PC-3 (cell line): ENCODE results near the gene ITIH5. TPM values are rescaled to one million over a fixed set of nuclear protein-coding genes. Genes with fewer than 3 reads are reported as not detected.

Experiments used
- ATAC-seq: fragments of 200-7000 bp; cut with Tn5 transposase; 2 replicates; pipeline ENCODE4 v1.9.1; 2020; ENCODE audit warnings: mild to moderate bottlenecking, moderate library complexity
- BruUV-seq: library from RNA; stranded (reverse); fragments of 400-500 nt; replicated peaks from 2 replicates; lab custom pipeline; 2021; lab: Mats Ljungman, UMichigan
- CTCF ChIA-PET: fragments of 300-600 bp; sonication (Branson Sonifier 250); formaldehyde crosslinking; loops from one replicate; lab custom pipeline; 2022; ENCODE audit warnings: antibody characterized with exemption; lab: Charles Lee
- POLR2A ChIA-PET: fragments of 300-600 bp; sonication (Branson Sonifier 250); formaldehyde crosslinking; loops from one replicate; lab custom pipeline; 2022; ENCODE audit warnings: antibody characterized with exemption; ENCODE audit not compliant: unreplicated experiment; lab: Charles Lee
- DNase-seq: peaks from one replicate; pipeline ENCODE4 v3.0.0-alpha.2; 2015
- H2AFZ ChIP-seq: fragments of 300-600 bp; sonication (generic); 2 replicates; pipeline ENCODE4 v1.6.0; 2016; ENCODE audit warnings: antibody characterized with exemption, low read length
- H3F3A ChIP-seq: fragments of 300-600 bp; sonication (generic); one replicate; pipeline ENCODE4 v1.6.0; 2017; ENCODE audit warnings: antibody characterized with exemption, low read length, control low read depth, mild to moderate bottlenecking; ENCODE audit not compliant: unreplicated experiment
- H3K27ac ChIP-seq: fragments of 300-600 bp; sonication (generic); 2 replicates; pipeline ENCODE4 v1.5.1; 2016; ENCODE audit warnings: mild to moderate bottlenecking, low read length
- H3K27me3 ChIP-seq: fragments of 300-600 bp; sonication (generic); 2 replicates; pipeline ENCODE4 v1.6.1; 2016; ENCODE audit warnings: low read length, mixed read lengths
- H3K36me3 ChIP-seq: fragments of 300-600 bp; sonication (generic); 2 replicates; pipeline ENCODE4 v1.6.1; 2016; ENCODE audit warnings: low read depth, mixed run types, low read length, mixed read lengths
- H3K4me1 ChIP-seq: fragments of 300-600 bp; sonication (generic); 2 replicates; pipeline ENCODE4 v1.5.1; 2016; ENCODE audit warnings: low read length; ENCODE audit not compliant: insufficient read depth
- H3K4me2 ChIP-seq: fragments of 300-600 bp; sonication (generic); 2 replicates; pipeline ENCODE4 v1.6.0; 2016; ENCODE audit warnings: low read length
- H3K4me3 ChIP-seq: fragments of 300-600 bp; sonication (generic); 2 replicates; pipeline ENCODE4 v1.5.1; 2016; ENCODE audit warnings: mild to moderate bottlenecking, low read length, mixed read lengths
- H3K79me2 ChIP-seq: fragments of 300-600 bp; sonication (generic); 2 replicates; pipeline ENCODE4 v1.6.1; 2017; ENCODE audit warnings: low read length, mixed read lengths
- H3K9ac ChIP-seq: fragments of 300-600 bp; sonication (generic); 2 replicates; pipeline ENCODE4 v1.6.0; 2016; ENCODE audit warnings: mild to moderate bottlenecking, low read length
- H3K9me2 ChIP-seq: fragments of 300-600 bp; sonication (generic); replicated peaks from 2 replicates; pipeline ENCODE4 v1.6.1; 2016; ENCODE audit warnings: mixed run types, low read length, mixed read lengths
- H3K9me3 ChIP-seq: fragments of 300-600 bp; sonication (generic); 2 replicates; pipeline ENCODE4 v1.6.1; 2016; ENCODE audit warnings: low read length, mixed read lengths
- H4K20me1 ChIP-seq: fragments of 300-600 bp; sonication (generic); 2 replicates; pipeline ENCODE4 v1.6.1; 2016; ENCODE audit warnings: low read length, mixed read lengths
- EZH2 ChIP-seq: fragments of 300-600 bp; sonication (generic); IDR thresholded peaks from one replicate; pipeline ENCODE4 v1.6.1; 2017; ENCODE audit warnings: antibody characterized with exemption, mild to moderate bottlenecking, low read length; ENCODE audit not compliant: unreplicated experiment
- EZH2phosphoT487 ChIP-seq: fragments of 300-600 bp; sonication (generic); IDR thresholded peaks from 2 replicates; pipeline ENCODE4 v1.6.1; 2018; ENCODE audit warnings: mild to moderate bottlenecking, antibody characterized with exemption, low read length, borderline replicate concordance
- intact Hi-C: fragments of 100-400 bp; cut with micrococcal nuclease; formaldehyde crosslinking; loops from 2 replicates; pipeline ENCODE4 v1.9.0; 2023
- total RNA-seq: library from RNA; depleted of rRNA; stranded (reverse); fragments of >200 nt; gene quantifications from 2 replicates; pipeline ENCODE4 v1.2.3, GENCODE V29; 2014
- TF ChIP-seq, protein P1 (sequence below): fragments of 300-600 bp; sonication (generic); conservative IDR thresholded peaks from 2 replicates; pipeline ENCODE4 v1.5.1; 2017; ENCODE audit warnings: antibody characterized with exemption, low read depth, mild to moderate bottlenecking, low read length

ITIH5 gene
- total RNA-seq, 1 experiment from 2014 or later = not detected

DNA sequence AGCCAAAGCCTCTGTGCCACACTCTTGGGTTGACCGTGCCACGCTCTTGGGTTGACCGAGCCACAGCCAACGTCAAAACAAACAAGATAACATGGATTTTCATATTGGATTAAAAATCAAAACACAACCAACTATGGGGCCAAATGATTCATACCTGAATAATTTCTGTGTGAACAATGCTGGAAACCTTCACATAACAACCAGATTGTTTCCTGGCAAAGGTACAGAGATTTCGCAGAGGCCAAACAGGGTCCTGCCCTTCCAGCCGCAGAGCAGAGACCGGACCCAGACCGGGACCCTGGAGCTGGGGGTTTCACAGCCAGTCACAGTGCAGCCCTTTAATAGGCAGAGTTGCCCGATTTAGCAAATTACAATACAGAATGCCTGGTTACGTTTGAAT, 40.5 kb downstream of the ITIH5 start:
- Histone ChIP-seq H3K27ac (no peak overlapping the region), H3K4me3 (no peak overlapping the region), H3K79me2 (no peaks in the 10 kb centered on the region), H3K4me1 (no peaks in the 10 kb centered on the region), H3F3A (no peaks in the 10 kb centered on the region), H3K36me3 (no peaks in the 10 kb centered on the region), H3K4me2 (no peak overlapping the region), H3K9ac (no peak overlapping the region), H3K9me3 (no peaks in the 10 kb centered on the region), H2AFZ (no peak overlapping the region), H3K9me2 (no peaks in the 10 kb centered on the region), H3K27me3 (peaks cover 7% of the 10 kb centered on the region; the same call in 1 of the 2 replicates), H4K20me1 (no peaks in the 10 kb centered on the region)
- no TSS peak for BruUV-seq
- ChIA-PET CTCF (no interaction called here), POLR2A (no interaction called here)
- TF ChIP-seq EZH2 (no peak), EZH2phosphoT487 (no peak)
- TF ChIP-seq, protein P1, sequence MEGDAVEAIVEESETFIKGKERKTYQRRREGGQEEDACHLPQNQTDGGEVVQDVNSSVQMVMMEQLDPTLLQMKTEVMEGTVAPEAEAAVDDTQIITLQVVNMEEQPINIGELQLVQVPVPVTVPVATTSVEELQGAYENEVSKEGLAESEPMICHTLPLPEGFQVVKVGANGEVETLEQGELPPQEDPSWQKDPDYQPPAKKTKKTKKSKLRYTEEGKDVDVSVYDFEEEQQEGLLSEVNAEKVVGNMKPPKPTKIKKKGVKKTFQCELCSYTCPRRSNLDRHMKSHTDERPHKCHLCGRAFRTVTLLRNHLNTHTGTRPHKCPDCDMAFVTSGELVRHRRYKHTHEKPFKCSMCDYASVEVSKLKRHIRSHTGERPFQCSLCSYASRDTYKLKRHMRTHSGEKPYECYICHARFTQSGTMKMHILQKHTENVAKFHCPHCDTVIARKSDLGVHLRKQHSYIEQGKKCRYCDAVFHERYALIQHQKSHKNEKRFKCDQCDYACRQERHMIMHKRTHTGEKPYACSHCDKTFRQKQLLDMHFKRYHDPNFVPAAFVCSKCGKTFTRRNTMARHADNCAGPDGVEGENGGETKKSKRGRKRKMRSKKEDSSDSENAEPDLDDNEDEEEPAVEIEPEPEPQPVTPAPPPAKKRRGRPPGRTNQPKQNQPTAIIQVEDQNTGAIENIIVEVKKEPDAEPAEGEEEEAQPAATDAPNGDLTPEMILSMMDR = no peak
- DNase-seq (no peak), ATAC-seq (no peak)
- intact Hi-C loops = no loop called here

DNA sequence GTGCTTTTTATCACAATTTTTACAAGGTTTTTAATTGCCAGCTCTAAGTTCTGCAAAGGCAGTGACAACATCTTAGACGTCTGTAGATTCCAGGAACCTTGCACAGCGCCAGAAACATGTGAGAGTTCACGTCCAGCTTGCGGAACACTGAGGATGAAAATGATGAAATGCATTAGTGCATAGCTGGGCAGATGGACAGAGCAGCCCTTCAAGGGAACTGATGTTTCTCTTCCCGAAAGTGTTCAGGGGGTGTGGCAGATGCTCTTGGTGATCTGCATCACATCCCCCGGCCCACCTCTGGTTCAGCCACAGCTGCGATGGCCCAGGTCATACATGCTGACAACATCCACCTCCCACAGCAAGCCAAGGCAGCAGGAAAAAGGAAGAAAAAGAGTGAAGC, 40.9 kb downstream of the ITIH5 start:
- Histone ChIP-seq H3K27me3 (peaks cover 6% of the 10 kb centered on the region; the same call in 1 of the 2 replicates), H3K9me2 (no peaks in the 10 kb centered on the region), H2AFZ (no peak overlapping the region), H3K4me1 (no peaks in the 10 kb centered on the region), H3K27ac (no peak overlapping the region), H3K79me2 (no peaks in the 10 kb centered on the region), H3K9ac (no peak overlapping the region), H4K20me1 (no peaks in the 10 kb centered on the region), H3K4me3 (no peak overlapping the region), H3K4me2 (no peak overlapping the region), H3K36me3 (no peaks in the 10 kb centered on the region), H3K9me3 (no peaks in the 10 kb centered on the region), H3F3A (no peaks in the 10 kb centered on the region)
- TF ChIP-seq, protein P1 = no peak
- TF ChIP-seq EZH2 (no peak), EZH2phosphoT487 (no peak)
- no TSS peak for BruUV-seq
- CTCF ChIA-PET = no interaction called here
- DNase-seq = no peak
- intact Hi-C loops = no loop called here
- POLR2A ChIA-PET = no interaction called here
- no peak for ATAC-seq

DNA sequence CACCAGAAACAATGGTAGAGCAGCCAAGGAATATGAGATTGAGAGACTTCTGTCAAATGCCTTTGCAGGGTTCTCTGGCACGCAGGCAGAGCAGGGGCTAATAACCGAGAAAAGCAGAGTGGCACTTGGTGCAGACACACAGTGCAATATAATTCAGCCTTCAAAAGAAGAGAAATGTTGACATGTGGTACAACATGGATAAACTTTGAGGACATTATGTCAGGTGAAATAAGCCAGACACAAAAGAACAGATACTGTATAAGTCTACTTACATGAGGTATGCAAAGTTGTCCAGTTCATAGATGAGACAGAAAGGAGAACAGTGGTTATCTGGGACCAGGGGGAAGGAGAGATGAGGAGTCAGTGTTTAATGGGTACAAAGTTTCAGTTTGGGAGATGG, 41.8 kb downstream of the ITIH5 start:
- no peaks in the 10 kb centered on the region for H3K36me3 ChIP-seq
- DNase-seq (no peak), ATAC-seq (no peak)
- intact Hi-C loops = no loop called here
- no peaks in the 10 kb centered on the region for H3K9me2 ChIP-seq
- no peak overlapping the region for H3K4me2 ChIP-seq
- BruUV-seq = no TSS peak
- no peaks in the 10 kb centered on the region for H3K79me2 ChIP-seq
- no peaks in the 10 kb centered on the region for H3F3A ChIP-seq
- no peaks in the 10 kb centered on the region for H4K20me1 ChIP-seq
- no peaks in the 10 kb centered on the region for H3K4me1 ChIP-seq
- no peak overlapping the region for H2AFZ ChIP-seq
- no peak overlapping the region for H3K27ac ChIP-seq
- peaks cover 5% of the 10 kb centered on the region; the same call in 1 of the 2 replicates for H3K27me3 ChIP-seq
- no peak overlapping the region for H3K4me3 ChIP-seq
- ChIA-PET CTCF (no interaction called here), POLR2A (no interaction called here)
- no peaks in the 10 kb centered on the region for H3K9me3 ChIP-seq
- H3K9ac ChIP-seq = no peak overlapping the region
- TF ChIP-seq EZH2 (no peak), EZH2phosphoT487 (no peak)
- TF ChIP-seq, protein P1 = no peak
